Lower leg skin (tissue), 4 donors: ENCODE results near the gene ATG101. TPM values are rescaled to one million over a fixed set of nuclear protein-coding genes. Genes with fewer than 3 reads are reported as not detected.
A peak's percentile ranks its signal among the peaks of the same experiment; 100 is the strongest.

ENCODE experiments used
- DNase-seq, 2 donors: peaks; one replicate each; pipeline ENCODE4 v3.0.0-alpha.2; 2019; ENCODE audit warnings: low spot score in 2 of 2
- H3K4me3 ChIP-seq: fragments of 200-600 bp; sonication (generic); 2 replicates; pipeline ENCODE4 v1.5.1; 2017; ENCODE audit warnings: mild to moderate bottlenecking, low read depth; ENCODE audit not compliant: poor library complexity, severe bottlenecking
- CTCF ChIP-seq, 3 donors: fragments of 450-650 bp; IDR thresholded peaks; one replicate each; pipeline ENCODE4 v1.5.1; 2016; ENCODE audit warnings: antibody characterized with exemption in 3 of 3, mild to moderate bottlenecking in 3 of 3, moderate library complexity in 2 of 3
- POLR2A ChIP-seq, 2 donors: fragments of 450-650 bp; IDR thresholded peaks; one replicate each; pipeline ENCODE4 v1.6.1; 2016 to 2017; ENCODE audit warnings: antibody characterized with exemption in 2 of 2, mild to moderate bottlenecking in 1 of 2, moderate library complexity in 1 of 2
- WGBS, 2 donors: methylation state at CpG; one replicate each; pipeline ENCODE4 v1.1.5; 2018; 5-methylcytosine and 5-hydroxymethylcytosine counted together
- intact Hi-C: fragments of 100-400 bp; cut with DNase I; formaldehyde crosslinking; loops from one replicate; pipeline ENCODE4 v1.15.0; 2023; ENCODE audit warnings: low total_unique reads
- total RNA-seq, 4 donors: library from RNA; depleted of rRNA; stranded (reverse); fragments of >200 nt; gene quantifications; one replicate each; pipeline ENCODE4 v1.1.0, GENCODE V29; 2016

Gene ATG101
- total RNA-seq, 4 donors from 2014 or later = 42.6 to 71.6 (median 55.2) TPM

DNA sequence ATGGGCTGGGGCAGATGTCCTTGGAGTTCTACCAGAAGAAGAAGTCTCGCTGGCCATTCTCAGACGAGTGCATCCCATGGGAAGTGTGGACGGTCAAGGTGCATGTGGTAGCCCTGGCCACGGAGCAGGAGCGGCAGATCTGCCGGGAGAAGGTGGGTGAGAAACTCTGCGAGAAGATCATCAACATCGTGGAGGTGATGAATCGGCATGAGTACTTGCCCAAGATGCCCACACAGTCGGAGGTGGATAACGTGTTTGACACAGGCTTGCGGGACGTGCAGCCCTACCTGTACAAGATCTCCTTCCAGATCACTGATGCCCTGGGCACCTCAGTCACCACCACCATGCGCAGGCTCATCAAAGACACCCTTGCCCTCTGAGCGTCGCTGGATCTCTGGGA, 7.0 kb downstream of the ATG101 start:
- WGBS, 2 donors = 92% methylated on average over 14 to 16 of the region's 16 CpGs
- TF ChIP-seq POLR2A (IDR thresholded peaks at IDR 0.05) = no peak
- TF ChIP-seq CTCF (IDR thresholded peaks at IDR 0.05) = no peak
- DNase-seq = peak in 1 of 2 donors; percentile 76
- no peak overlapping the region for H3K4me3 ChIP-seq
- intact Hi-C loops = no loop called here

- TF ChIP-seq CTCF (IDR thresholded peaks at IDR 0.05) (no peak), POLR2A (IDR thresholded peaks at IDR 0.05) (no peak)
- 92 to 93% methylated on average over 3 of the region's 3 CpGs for WGBS, 2 donors
- intact Hi-C loops = no loop called here
- H3K4me3 ChIP-seq = no peak overlapping the region
- no peak for DNase-seq
These were observed 8.5 kb downstream of the ATG101 start for GRCh38 chr12:52078276-52078675.

DNA sequence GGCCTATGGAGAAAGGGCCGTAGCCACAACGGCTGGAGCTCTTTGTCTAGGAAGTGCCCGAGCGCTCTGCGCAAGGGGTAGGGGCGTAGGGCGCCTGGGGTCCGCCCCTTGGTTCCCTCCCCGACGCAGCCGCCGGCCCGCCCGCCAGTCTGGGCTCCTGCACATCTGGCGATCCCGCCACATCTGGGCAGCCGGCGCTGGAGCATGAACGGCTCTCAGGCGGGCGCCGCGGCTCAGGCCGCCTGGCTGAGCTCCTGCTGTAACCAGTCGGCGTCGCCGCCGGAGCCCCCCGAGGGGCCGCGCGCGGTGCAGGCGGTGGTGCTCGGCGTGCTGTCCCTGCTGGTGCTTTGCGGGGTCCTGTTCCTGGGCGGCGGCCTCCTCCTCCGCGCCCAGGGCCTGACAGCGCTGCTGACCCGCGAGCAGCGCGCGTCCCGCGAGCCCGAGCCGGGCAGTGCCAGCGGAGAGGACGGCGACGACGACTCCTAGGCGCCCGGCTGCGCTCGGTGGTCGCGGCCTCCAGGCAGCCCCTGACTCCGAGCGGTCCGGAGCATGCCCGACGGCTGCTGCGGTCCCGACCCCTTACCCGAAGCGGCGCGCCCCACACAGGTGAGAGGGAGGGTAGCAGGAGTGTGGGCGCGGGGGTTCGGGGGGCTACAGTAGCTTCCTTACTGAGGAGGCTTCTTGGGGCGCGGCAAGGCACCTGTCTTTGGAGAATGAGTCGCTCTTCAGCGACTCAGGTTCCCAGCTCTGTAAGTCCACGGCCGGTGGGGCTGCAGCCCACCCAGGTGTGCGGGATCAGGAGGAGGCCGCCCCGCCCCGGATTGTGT, 10.0 kb downstream of the ATG101 start, which contains the start of gene SMIM41:
Gene SMIM41 (plus strand): TSS at position 129 of the 827 bp plus-strand sequence. CDS start 76 bp downstream, at position 205.
- TF ChIP-seq POLR2A (IDR thresholded peaks at IDR 0.05) (no peak), CTCF (IDR thresholded peaks at IDR 0.05) (no peak)
- intact Hi-C loops = loop anchor here (5.0 kb wide), 1 partner anchor 52 kb away; no protein-coding TSS in a partner anchor
- DNase-seq = peak in 1 of 2 donors; percentile 83
- WGBS, 2 donors = 76 to 85% methylated on average over 41 to 75 of the region's 87 CpGs
- no peak within 1 kb of the TSS for H3K4me3 ChIP-seq

DNA sequence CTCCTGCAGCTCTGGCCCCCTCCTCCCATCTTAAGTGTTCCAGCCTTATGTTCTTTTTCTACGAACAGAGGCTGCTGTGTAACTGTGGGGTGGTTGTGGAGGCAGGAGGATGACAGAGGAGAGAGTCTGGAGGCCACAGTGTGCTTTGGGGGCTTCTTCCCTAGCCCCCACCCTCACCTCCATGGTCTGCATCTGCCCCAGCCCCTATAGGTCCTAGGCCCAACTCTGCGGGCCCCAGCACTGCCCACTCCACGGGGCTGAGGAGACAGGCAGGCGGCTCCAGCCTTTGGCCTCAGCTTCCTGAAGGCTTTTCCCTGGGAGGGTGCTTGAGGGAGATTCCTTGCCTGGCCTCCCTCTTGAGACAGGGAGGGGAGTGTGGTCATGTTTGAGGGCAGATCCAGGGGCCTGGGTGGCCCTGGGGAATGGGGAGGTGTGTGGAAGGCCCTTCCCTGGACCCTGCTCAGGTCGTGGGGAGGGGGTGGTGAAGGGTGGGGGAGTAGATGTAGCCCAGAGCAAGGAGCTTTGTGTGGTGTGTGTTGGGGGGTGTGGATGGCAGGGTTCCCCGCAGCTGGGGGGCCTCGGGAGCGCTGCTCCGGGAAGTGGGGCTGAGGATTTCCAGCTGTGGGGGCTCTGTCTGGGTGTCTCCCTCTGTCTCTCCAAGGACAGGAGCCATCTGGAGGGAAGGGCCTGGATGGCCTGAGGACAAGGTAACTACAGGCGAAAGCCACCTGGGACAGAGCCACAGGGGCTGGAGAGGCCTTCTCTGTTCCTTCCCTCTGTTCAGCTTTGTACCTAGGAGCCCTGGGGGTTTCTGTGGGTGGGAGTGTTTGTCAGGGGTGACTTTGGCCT, 10.8 kb downstream of the ATG101 start:
- 79 to 80% methylated on average over 10 of the region's 10 CpGs for WGBS, 2 donors

More for the DNA sequence above, 10.8 kb downstream of the ATG101 start:
- intact Hi-C loops = loop anchor here (5.0 kb wide), 1 partner anchor 53 kb away; no protein-coding TSS in a partner anchor
- no peak for DNase-seq
- H3K4me3 ChIP-seq = no peak overlapping the region
- TF ChIP-seq CTCF (IDR thresholded peaks at IDR 0.05) (no peak), POLR2A (IDR thresholded peaks at IDR 0.05) (no peak)
